Smooth muscle cell (in vitro differentiated cells): ENCODE results near the gene ITGA2B. TPM values are rescaled to one million over a fixed set of nuclear protein-coding genes. Genes with fewer than 3 reads are reported as not detected.

ENCODE experiments used
- DNase-seq: peaks from one replicate; lab custom pipeline; 2025; ENCODE audit not compliant: unreplicated experiment; lab: John Stamatoyannopoulos, UW
- H2AFZ ChIP-seq: fragments of 200-600 bp; sonication (generic); 2 replicates; pipeline ENCODE4 v1.6.0; 2016; ENCODE audit warnings: antibody characterized with exemption, low read depth, mild to moderate bottlenecking
- H3F3A ChIP-seq: fragments of 200-600 bp; sonication (generic); 2 replicates; pipeline ENCODE4 v1.6.0; 2017; ENCODE audit warnings: antibody characterized with exemption, low read depth
- H3K27ac ChIP-seq: fragments of 200-600 bp; sonication (generic); 2 replicates; pipeline ENCODE4 v1.5.1; 2016; ENCODE audit warnings: low read depth, mild to moderate bottlenecking
- H3K27me3 ChIP-seq: fragments of 200-600 bp; sonication (generic); 2 replicates; pipeline ENCODE4 v1.6.1; 2016; ENCODE audit warnings: low read depth, mild to moderate bottlenecking
- H3K36me3 ChIP-seq: fragments of 200-600 bp; sonication (generic); 2 replicates; pipeline ENCODE4 v1.5.1; 2016; ENCODE audit warnings: low read depth
- H3K4me1 ChIP-seq: fragments of 200-600 bp; sonication (generic); 2 replicates; pipeline ENCODE4 v1.5.1; 2016; ENCODE audit warnings: low read depth
- H3K4me2 ChIP-seq: fragments of 200-600 bp; sonication (generic); 2 replicates; pipeline ENCODE4 v1.6.0; 2016; ENCODE audit warnings: mild to moderate bottlenecking
- H3K4me3 ChIP-seq: fragments of 200-600 bp; sonication (generic); 2 replicates; pipeline ENCODE4 v1.5.1; 2016; ENCODE audit warnings: mild to moderate bottlenecking
- H3K79me2 ChIP-seq: fragments of 200-600 bp; sonication (generic); 2 replicates; pipeline ENCODE4 v1.6.0; 2016; ENCODE audit warnings: low read depth, mild to moderate bottlenecking
- H3K9ac ChIP-seq: fragments of 200-600 bp; sonication (generic); 2 replicates; pipeline ENCODE4 v1.6.0; 2016; ENCODE audit warnings: low read depth
- H3K9me3 ChIP-seq: fragments of 200-600 bp; sonication (generic); replicated peaks from 2 replicates; pipeline ENCODE4 v1.5.1; 2016; ENCODE audit warnings: low read depth
- H4K20me1 ChIP-seq: fragments of 200-600 bp; sonication (generic); 2 replicates; pipeline ENCODE4 v1.6.0; 2016; ENCODE audit warnings: low read depth
- CTCF ChIP-seq: fragments of 200-600 bp; sonication (generic); IDR thresholded peaks from 2 replicates; pipeline ENCODE4 v1.5.1; 2017; ENCODE audit warnings: borderline replicate concordance, mild to moderate bottlenecking, antibody characterized with exemption; ENCODE audit not compliant: insufficient read depth, poor library complexity, severe bottlenecking
- WGBS: methylation state at CpG from one replicate; pipeline ENCODE4 v1.1.7; 2016; ENCODE audit warnings: low lambda C conversion rate; 5-methylcytosine and 5-hydroxymethylcytosine counted together
- polyA plus RNA-seq: library from polyadenylated mRNA; unstranded; fragments of >200 nt; fragmentation: Nextera tagmentation; extraction: Ambion mirVana; gene quantifications from 2 replicates; pipeline ENCODE4 v1.2.1, GENCODE V29; 2016
- total RNA-seq: library from RNA; depleted of rRNA; stranded (reverse); fragments of >200 nt; gene quantifications from 2 replicates; pipeline ENCODE4 v1.2.3, GENCODE V29; 2014

ITGA2B gene
- total and polyA plus RNA-seq, 2 experiments from 2014 or later: 2.1 to 4.0 TPM

- Histone ChIP-seq H2AFZ (no peak overlapping the region), H3K9me3 (no peaks in the 10 kb centered on the region), H3K79me2 (no peaks in the 10 kb centered on the region), H4K20me1 (no peaks in the 10 kb centered on the region), H3K27me3 (no peaks in the 10 kb centered on the region), H3K36me3 (no peaks in the 10 kb centered on the region), H3K4me1 (no peaks in the 10 kb centered on the region), H3K9ac (no peak overlapping the region), H3K4me3 (no peak overlapping the region), H3K27ac (no peak overlapping the region), H3F3A (no peaks in the 10 kb centered on the region), H3K4me2 (no peak overlapping the region)
- no peak for DNase-seq
- no peak for TF ChIP-seq CTCF
- WGBS: 96% methylated on average over 41 of the region's 41 CpGs
These were observed 9.5 kb upstream of the ITGA2B start for GRCh38 chr17:44398692-44399691.

GRCh38 chr17:44397479-44398440, 8.3 kb upstream of the ITGA2B start:
- Histone ChIP-seq H3K36me3 (no peaks in the 10 kb centered on the region), H3K27me3 (no peaks in the 10 kb centered on the region), H3K4me2 (no peak overlapping the region), H3K4me3 (no peak overlapping the region), H3K27ac (no peak overlapping the region), H3F3A (no peaks in the 10 kb centered on the region), H2AFZ (no peak overlapping the region), H3K4me1 (no peaks in the 10 kb centered on the region), H3K9me3 (no peaks in the 10 kb centered on the region), H4K20me1 (no peaks in the 10 kb centered on the region), H3K79me2 (no peaks in the 10 kb centered on the region), H3K9ac (no peak overlapping the region)
- no peak for DNase-seq
- TF ChIP-seq CTCF: no peak
- 96% methylated on average over 8 of the region's 8 CpGs for WGBS

GRCh38 chr17:44396946-44397345, 7.5 kb upstream of the ITGA2B start:
- no peak overlapping the region for H3K9ac ChIP-seq
- no peaks in the 10 kb centered on the region for H3K27me3 ChIP-seq
- no peaks in the 10 kb centered on the region for H3K36me3 ChIP-seq
- H2AFZ ChIP-seq: no peak overlapping the region
- H3K4me1 ChIP-seq: no peaks in the 10 kb centered on the region
- no peak for DNase-seq
- no peaks in the 10 kb centered on the region for H4K20me1 ChIP-seq
- no peak overlapping the region for H3K27ac ChIP-seq
- TF ChIP-seq CTCF: no peak
- no peak overlapping the region for H3K4me2 ChIP-seq
- WGBS: over 99% methylated on average over 5 of the region's 5 CpGs
- no peak overlapping the region for H3K4me3 ChIP-seq
- no peaks in the 10 kb centered on the region for H3K79me2 ChIP-seq
- no peaks in the 10 kb centered on the region for H3F3A ChIP-seq
- H3K9me3 ChIP-seq: no peaks in the 10 kb centered on the region
